ENCODE results near the gene DGKE. TPM values are rescaled to one million over a fixed set of nuclear protein-coding genes. Genes with fewer than 3 reads are reported as not detected.

DGKE gene
- total and polyA plus RNA-seq, 2 of the 13 experiments (the other 11 are each of a cell fraction or from before 2014, with no cell fraction given), result 3.2 to 5.3 TPM

GRCh38 chr17:56832446-56832845 is 1.5 kb upstream of the DGKE start (continued):
- no peak for TF ChIP-seq ZNF879 (CRISPR knock-in tag; IDR thresholded peaks at IDR 0.05)
- peak; percentile 39; the same call in 1 of the 2 replicates for TF ChIP-seq ETV5 (CRISPR knock-in tag; IDR thresholded peaks at IDR 0.05; ENCODE audit: borderline replicate concordance)
- no peak for TF ChIP-seq GMEB2 (CRISPR knock-in tag; IDR thresholded peaks at IDR 0.05; ENCODE audit: low read depth)
- no peak for TF ChIP-seq CC2D1A (CRISPR knock-in tag; IDR thresholded peaks at IDR 0.05)
- TF ChIP-seq ZNF609 (CRISPR knock-in tag; IDR thresholded peaks at IDR 0.05; ENCODE audit: borderline replicate concordance), result no peak
- peak; percentile 36 for TF ChIP-seq SAP130 (CRISPR knock-in tag; IDR thresholded peaks at IDR 0.05; ENCODE audit: low read depth)
- TF ChIP-seq MIER3 (CRISPR knock-in tag; IDR thresholded peaks at IDR 0.05; ENCODE audit: borderline replicate concordance), result peak; percentile 66
- no peak for TF ChIP-seq IRF2 (CRISPR knock-in tag; IDR thresholded peaks at IDR 0.05)
- no peak for TF ChIP-seq ZNF883 (CRISPR knock-in tag; IDR thresholded peaks at IDR 0.05; ENCODE audit: not compliant biosample characterization)
- TF ChIP-seq ZMAT3 (CRISPR knock-in tag; conservative IDR thresholded peaks at IDR 0.05), result no peak
- TF ChIP-seq THAP7 (CRISPR knock-in tag; IDR thresholded peaks at IDR 0.05), result no peak
- peak; percentile 89 for TF ChIP-seq ZNF263 (CRISPR knock-in tag; IDR thresholded peaks at IDR 0.05)
- no peak for TF ChIP-seq ZNF496 (CRISPR knock-in tag; IDR thresholded peaks at IDR 0.05; ENCODE audit: insufficient replicate concordance)
- no peak for TF ChIP-seq ZNF619 (CRISPR knock-in tag; IDR thresholded peaks at IDR 0.05)
- TF ChIP-seq HMG20A (CRISPR knock-in tag; IDR thresholded peaks at IDR 0.05; ENCODE audit: borderline replicate concordance), result peak; percentile 25; the same call in 1 of the 2 replicates
- TF ChIP-seq MLLT10 (CRISPR knock-in tag; IDR thresholded peaks at IDR 0.05), result no peak
- TF ChIP-seq IRX3 (CRISPR knock-in tag; IDR thresholded peaks at IDR 0.05; ENCODE audit: borderline replicate concordance, low read depth), result no peak
- TF ChIP-seq TFDP1 (CRISPR knock-in tag; IDR thresholded peaks at IDR 0.05; ENCODE audit: borderline replicate concordance), result 0 out of 2 replicates have a peak, but pooled peaks have one; percentile 34
- no peak for TF ChIP-seq ZNF704 (CRISPR knock-in tag; IDR thresholded peaks at IDR 0.05; ENCODE audit: borderline replicate concordance)
- no peak for TF ChIP-seq ZNF292 (CRISPR knock-in tag; IDR thresholded peaks at IDR 0.05; ENCODE audit: borderline replicate concordance, low read depth)
- TF ChIP-seq RXRB (CRISPR knock-in tag; IDR thresholded peaks at IDR 0.05; ENCODE audit: borderline replicate concordance), result peak; percentile 45; the same call in 1 of the 2 replicates
- TF ChIP-seq EHMT2 (IDR thresholded peaks at IDR 0.05; ENCODE audit: borderline replicate concordance, low read depth, low read length), result no peak

Measured in HepG2 (cell line).